ENCODE data around the gene MPEG1.

Gene MPEG1

DNA sequence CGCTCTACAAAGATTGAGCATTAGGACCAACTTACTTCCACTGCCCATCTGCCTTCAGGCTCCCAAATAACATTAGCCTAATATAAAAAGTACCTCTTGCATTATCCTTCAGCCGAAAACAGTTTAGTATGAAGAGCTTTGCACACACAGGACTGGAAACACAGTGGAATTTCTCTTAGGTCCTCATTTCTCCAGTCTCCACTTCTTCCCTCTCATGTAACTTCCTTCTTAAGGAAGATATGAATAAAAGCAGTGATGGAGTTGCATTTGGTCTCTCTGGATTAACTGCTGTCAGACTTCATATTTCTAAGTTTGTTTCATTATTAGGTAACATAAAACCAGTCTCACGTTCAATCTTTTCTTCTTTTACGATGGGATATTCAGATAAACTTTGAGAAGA lies 5.6 kb upstream of the MPEG1 start:
- no peak for DNase-seq

DNA sequence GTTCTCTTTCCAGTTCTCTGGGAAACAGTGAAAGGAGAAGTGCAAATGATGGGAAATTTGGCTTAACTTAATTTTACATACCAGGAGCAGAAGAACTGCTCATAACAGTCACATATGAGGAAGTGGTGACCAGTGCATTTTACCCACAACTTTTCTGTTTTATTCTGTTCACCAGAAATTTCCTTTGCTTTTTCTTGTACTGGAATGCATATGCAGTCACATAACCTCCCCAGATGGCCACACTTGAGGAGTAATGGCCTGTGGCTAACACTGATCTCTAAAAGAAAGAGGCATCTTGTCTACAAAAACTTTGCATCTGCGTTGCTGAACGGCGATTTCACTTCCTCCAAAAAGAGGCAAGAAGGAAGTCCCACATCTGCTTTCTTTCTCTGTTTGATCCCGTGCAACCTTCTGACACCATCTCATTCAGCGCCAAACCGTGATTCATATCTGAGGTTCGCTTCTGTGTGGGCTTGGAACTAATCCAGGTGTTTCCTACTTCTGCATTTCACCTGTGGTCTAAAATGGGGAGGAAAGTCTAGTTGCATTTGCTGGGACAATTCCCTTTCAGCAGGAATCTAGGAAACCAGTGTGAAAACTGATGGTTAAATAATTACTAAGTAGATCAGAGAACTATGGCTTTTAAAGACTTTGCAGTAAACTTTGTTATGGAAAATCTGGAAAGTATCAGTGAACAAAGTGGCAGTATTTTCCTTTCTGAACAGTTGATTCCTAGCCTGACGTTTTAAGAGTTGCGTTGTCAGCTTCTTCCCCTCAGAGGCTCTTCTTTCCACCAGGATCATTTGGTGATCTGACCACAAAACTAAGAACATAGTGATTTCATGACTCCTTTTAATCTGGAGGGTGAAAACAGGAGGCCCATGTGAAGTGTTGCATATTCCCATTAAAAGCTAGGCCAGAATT lies 4.2 kb upstream of the MPEG1 start:
- DNase-seq: no peak

- no peak for DNase-seq
Observed at GRCh38 chr11:59214141-59214893, 1.6 kb upstream of the MPEG1 start.

DNA sequence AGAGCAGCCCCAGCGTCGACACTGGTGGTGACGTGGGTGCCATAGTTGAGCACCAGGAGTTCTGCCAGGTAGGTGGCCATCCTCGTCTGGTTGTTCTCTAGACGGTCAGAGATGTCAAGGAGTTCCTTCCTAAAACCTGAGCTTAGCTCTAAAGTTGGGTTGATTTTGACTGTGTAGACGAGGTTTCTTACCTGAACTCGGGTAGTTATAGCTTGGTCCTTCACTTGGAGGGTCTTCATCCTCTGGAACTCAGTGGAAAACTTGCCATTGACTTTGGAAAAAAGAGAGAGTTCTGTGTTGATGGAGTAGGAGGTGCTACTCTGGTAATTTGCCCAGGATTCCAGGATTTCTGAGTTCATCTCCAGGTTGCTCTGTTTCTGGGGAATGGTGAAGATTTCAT lies 505 bp downstream of the MPEG1 start:
- DNase-seq: no peak

- DNase-seq: no peak
Observed at GRCh38 chr11:59208956-59209355, 3.8 kb downstream of the MPEG1 start.

DNA sequence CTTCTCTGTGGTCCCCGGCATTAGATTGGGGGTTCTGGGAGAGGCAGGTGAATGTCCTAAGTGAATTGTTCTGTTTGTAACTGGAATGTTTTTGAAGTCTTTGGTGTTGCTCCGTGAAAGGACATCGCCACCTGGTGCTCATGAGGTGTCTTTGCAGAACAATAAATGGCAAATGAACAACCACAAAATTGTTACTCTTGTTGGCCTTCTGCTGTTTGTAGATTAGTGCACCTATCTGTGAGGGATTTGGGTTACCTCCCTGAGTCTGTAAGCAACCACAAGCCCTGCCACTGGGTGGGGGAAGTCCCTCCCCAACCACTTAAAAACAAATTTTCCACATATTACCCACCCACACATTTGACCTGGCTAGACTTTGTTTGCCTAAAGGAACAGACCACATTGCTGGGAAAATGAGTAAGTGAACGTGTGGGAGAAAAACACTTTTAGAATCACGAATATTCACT lies 4.7 kb downstream of the MPEG1 start:
- DNase-seq: peak; percentile 51

GRCh38 chr11:59206635-59207034 lies 6.1 kb downstream of the MPEG1 start:
- DNase-seq: peak; percentile 9

- DNase-seq: no peak
Observed at GRCh38 chr11:59205648-59206047, 7.1 kb downstream of the MPEG1 start.

DNA sequence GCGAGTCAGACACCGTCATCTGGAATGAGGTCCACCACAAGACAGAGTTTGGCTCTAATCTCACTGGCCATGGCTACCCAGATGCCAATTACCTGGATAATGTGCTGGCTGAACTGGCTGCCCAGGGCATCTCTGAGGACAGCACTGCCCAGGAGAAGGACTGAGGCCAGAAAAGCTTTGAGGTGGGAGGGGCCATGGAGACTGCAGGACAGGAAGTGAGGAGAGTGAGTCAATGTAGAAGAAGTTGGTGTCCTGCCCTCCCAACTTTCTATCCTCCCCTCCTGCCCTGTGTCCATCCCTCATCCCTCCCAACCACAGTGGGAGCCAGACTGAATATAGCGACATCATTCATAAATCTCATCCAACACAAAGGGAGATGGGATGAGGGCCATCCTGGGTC lies 8.0 kb downstream of the MPEG1 start:
- DNase-seq: no peak

GRCh38 chr11:59201353-59201752 lies 11.4 kb downstream of the MPEG1 start:
- no peak for DNase-seq

GRCh38 chr11:59200423-59200746 lies 12.3 kb downstream of the MPEG1 start:
- DNase-seq: no peak

DNA sequence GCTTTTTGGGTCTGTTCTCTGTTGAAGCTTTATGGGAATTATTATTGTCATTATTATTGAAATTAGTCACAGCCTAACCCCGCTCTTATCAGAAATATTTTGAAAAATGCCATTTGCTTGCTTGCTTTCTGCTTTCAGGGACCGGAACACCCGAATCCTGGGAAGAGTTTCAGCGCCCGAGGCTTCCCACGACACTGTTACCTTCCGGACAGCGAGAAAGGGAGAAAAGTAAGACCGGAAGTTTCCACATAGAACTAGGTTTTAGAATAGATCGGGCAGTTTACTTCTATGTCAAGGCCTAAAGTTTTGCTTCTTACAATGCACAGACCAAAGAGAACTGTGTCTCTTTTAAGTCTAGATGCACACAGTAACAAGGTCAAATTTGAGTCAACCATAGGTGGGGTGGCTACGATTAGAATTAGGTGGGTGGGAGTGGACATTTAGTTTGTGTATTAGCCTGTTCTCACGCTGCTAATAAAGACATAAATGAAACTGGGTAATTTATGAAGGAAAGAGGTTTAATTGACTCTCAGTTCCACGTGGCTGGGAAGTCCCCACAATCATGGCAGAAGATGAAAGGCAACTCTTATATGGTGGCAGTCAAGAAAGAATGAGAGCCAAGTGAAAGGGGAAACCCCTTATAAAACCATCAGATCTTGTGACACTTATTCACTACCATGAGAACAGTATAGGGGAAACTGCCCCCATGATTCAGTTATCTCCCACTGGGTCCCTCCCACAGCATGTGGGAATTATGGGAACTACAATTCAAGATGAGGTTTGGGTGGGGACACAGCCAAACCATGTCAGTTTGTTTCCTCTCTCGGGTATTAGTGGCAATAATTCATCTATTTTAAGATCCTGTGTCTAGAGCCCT lies 12.9 kb downstream of the MPEG1 start:
- DNase-seq: no peak

GRCh38 chr11:59198726-59199125 lies 14.0 kb downstream of the MPEG1 start:
- DNase-seq: no peak

DNA sequence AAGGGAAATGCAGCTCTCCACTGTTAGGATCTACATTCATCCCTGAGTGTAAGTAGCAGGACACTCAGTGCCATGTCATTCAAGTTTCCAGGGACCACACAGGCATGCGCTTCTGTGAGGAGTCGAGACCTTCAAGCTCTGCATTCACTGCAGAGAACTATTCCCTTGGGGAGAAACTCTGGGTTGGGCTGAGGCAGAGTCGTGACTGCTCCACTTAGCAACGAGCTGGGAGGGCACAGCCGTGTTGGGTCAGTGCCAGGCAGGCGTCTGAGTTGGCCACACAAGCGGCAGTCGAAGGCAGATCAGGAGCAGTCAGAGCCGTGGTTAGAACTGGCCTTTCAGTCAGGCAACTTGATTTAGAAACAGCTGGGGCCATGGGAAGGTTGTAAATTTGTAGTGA lies 14.7 kb downstream of the MPEG1 start:
- DNase-seq: no peak

- DNase-seq: no peak
Observed at GRCh38 chr11:59196777-59197176, 15.9 kb downstream of the MPEG1 start.

DNA sequence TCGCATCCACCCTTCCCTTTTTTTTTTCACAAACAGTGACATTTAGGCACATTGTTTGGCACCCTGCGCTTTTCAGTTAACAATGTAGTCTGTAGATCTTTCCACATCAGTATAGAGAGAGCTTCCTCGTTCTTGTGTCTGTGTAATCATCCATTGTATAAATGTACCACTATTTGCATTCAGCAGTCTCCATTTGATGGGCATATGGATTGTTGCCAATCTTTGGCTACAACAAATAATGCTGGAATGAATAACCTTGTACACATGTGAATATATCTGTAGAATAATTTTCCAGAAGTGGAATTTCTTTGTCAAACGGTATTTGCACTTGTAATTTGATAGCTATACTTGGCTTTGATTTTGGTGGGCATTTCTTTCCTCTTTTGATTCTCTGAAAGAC lies 17.1 kb downstream of the MPEG1 start:
- DNase-seq: no peak

DNA sequence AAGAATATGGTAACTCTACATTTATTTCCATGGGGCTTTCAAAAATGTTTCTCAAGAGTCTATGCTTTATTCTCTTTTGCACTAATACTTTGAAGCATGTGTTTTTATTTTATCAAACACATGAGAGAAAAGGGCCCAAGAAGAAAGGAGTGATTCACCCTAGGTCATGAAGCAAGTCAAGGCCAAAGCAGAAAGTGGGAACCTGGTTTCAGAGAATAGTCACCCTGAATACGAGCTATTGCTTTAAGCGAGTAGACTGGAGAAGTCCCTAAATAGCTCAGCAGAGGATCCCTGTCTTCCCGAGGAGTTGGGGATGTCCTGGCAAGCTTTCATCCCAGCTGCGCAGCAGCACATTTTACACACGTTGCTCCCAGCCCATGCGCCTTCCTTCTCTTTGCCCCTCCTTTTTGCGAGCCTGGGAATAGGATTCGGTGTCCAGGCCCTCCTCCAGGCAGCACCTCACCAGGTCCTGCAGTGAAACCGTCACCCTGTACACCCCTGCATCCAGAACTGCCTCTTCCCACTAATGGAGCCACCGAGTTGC lies 19.1 kb downstream of the MPEG1 start:
- no peak for DNase-seq

- no peak for DNase-seq
Observed at GRCh38 chr11:59192446-59193020, 20.2 kb downstream of the MPEG1 start.

- no peak for DNase-seq
Observed at GRCh38 chr11:59191890-59192289, 20.8 kb downstream of the MPEG1 start.

- no peak for DNase-seq
Observed at GRCh38 chr11:59191095-59191494, 21.6 kb downstream of the MPEG1 start.

GRCh38 chr11:59189986-59190385 lies 22.7 kb downstream of the MPEG1 start:
- no peak for DNase-seq

DNA sequence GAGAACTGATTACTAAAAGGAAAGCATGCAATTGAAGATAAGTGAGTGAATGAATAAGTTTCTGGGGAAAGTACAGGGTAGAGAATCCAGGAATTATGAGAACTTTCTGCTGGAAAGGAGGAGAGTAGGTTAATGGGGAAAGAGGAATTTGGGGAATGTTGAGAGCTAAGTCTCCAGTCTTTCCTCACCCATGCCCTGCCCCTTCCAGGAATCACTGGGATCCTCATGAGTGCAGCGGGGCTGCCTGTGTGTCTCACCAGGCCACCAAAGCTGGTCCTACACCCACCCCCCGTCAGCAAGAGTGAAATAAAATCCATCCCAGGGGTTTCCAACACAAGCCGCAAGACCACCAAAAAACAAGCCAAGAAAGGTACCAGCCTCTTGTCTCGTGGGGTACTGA lies 23.8 kb downstream of the MPEG1 start:
- DNase-seq: no peak

DNA sequence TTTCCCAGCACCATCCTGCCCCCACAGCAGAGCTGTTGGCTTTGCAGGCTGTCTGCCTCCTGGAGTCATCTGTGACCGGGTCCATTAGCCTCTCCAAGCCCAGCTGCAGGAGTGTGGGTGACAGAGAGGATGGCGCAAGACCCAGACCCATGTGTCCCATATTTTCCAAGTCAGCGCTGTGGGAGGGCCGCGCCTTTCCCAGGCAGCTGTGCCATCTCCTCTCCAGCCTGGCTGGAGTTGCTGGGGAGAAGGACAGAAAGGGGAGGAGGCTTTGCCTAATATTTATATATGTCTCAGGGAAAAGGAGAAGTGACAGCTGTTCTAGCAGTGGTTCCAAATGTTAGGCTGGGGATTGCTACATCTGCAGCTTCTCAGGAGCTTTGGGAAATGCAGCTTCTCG lies 25.1 kb downstream of the MPEG1 start:
- no peak for DNase-seq

Data from CD4-positive, alpha-beta T cell treated with Interleukin-6 for 4 hours (primary cell).